H1 (cell line): ENCODE data around the gene ZFP82. TPM values are rescaled to one million over a fixed set of nuclear protein-coding genes. Genes with fewer than 3 reads are reported as not detected.
A peak's percentile ranks its signal among the peaks of the same experiment; 100 is the strongest.

ENCODE experiments used
- CEBPB ChIP-seq: IDR thresholded peaks from 2 replicates; pipeline ENCODE4 v1.6.1; 2012; ENCODE audit warnings: low read depth, low read length
- CHD2 ChIP-seq: IDR thresholded peaks from 2 replicates; pipeline ENCODE4 v1.6.1; 2012; ENCODE audit warnings: low read length, improper control_type of control experiment
- EGR1 ChIP-seq: IDR thresholded peaks from 2 replicates; pipeline ENCODE4 v1.6.1; 2011; ENCODE audit warnings: low read depth, low read length, borderline replicate concordance
- HDAC6 ChIP-seq: IDR thresholded peaks from one replicate; pipeline ENCODE4 v1.7.1; 2012; ENCODE audit warnings: low read depth, mild to moderate bottlenecking, inconsistent platforms, low read length, moderate library complexity
- NANOG ChIP-seq: IDR thresholded peaks from 2 replicates; pipeline ENCODE4 v1.6.1; 2011; ENCODE audit warnings: low read length, low read depth, mild to moderate bottlenecking, inconsistent platforms; ENCODE audit not compliant: insufficient read depth, poor library complexity, severe bottlenecking
- POLR2AphosphoS5 ChIP-seq: IDR thresholded peaks from 2 replicates; pipeline ENCODE4 v1.6.1; 2011; ENCODE audit warnings: low read depth, low read length
- RAD21 ChIP-seq, 2 experiments: IDR thresholded peaks in 1 of 2; conservative IDR thresholded peaks in 1 of 2; 2 replicates each; pipeline ENCODE4 v1.6.1; 2011; ENCODE audit warnings: low read depth in 2 of 2, low read length in 2 of 2, improper control_type of control experiment in 1 of 2, inconsistent platforms in 1 of 2, mild to moderate bottlenecking in 1 of 2, moderate library complexity in 1 of 2
- RNF2 ChIP-seq: fragments of 200-900, 300-1000 bp; sonication (generic); IDR thresholded peaks from 2 replicates; pipeline ENCODE4 v1.7.1; 2016; ENCODE audit warnings: borderline replicate concordance, low read depth, mild to moderate bottlenecking, antibody characterized with exemption, low read length; ENCODE audit not compliant: poor library complexity, severe bottlenecking; ENCODE audit errors: missing control alignments
- SP2 ChIP-seq: IDR thresholded peaks from 2 replicates; pipeline ENCODE4 v1.6.1; 2012; ENCODE audit warnings: mild to moderate bottlenecking, low read length, inconsistent platforms
- polyA plus RNA-seq, 7 experiments: library from polyadenylated mRNA; depleted of rRNA in 3 of 7; stranded (reverse) in 5 of 7; unstranded in 2 of 7; fragments of >200 nt in 5 of 7; fragments of 200-250 nt in 2 of 7; gene quantifications; 1 replicate in 5 of 7; 2 replicates in 1 of 7; 4 replicates in 1 of 7; pipeline versions ENCODE4 v1.2.1 to v1.2.3, GENCODE V29; 2011 to 2013; ENCODE audit warnings: missing spikeins in 2 of 7, mixed read lengths in 2 of 7
- total RNA-seq: library from RNA; stranded (reverse); fragmentation: NEBNext Ultra II Directional; extraction: Animal tissue kit (Norgen Biotek cat#: 25700); gene quantifications from 2 replicates; pipeline ENCODE4 v1.2.1, GENCODE V29; 2021
- TF ChIP-seq, protein P1 (sequence below): IDR thresholded peaks from 2 replicates; pipeline ENCODE4 v1.6.1; 2012; ENCODE audit warnings: inconsistent platforms
- TF ChIP-seq, protein P2 (sequence below): IDR thresholded peaks from 2 replicates; pipeline ENCODE4 v1.6.1; 2012; ENCODE audit warnings: low read length, inconsistent platforms

ZFP82 gene
- total and polyA plus RNA-seq, 2 of the 8 experiments (the other 6 are each of a cell fraction or from before 2014, with no cell fraction given): 4.8 to 16.5 TPM

DNA sequence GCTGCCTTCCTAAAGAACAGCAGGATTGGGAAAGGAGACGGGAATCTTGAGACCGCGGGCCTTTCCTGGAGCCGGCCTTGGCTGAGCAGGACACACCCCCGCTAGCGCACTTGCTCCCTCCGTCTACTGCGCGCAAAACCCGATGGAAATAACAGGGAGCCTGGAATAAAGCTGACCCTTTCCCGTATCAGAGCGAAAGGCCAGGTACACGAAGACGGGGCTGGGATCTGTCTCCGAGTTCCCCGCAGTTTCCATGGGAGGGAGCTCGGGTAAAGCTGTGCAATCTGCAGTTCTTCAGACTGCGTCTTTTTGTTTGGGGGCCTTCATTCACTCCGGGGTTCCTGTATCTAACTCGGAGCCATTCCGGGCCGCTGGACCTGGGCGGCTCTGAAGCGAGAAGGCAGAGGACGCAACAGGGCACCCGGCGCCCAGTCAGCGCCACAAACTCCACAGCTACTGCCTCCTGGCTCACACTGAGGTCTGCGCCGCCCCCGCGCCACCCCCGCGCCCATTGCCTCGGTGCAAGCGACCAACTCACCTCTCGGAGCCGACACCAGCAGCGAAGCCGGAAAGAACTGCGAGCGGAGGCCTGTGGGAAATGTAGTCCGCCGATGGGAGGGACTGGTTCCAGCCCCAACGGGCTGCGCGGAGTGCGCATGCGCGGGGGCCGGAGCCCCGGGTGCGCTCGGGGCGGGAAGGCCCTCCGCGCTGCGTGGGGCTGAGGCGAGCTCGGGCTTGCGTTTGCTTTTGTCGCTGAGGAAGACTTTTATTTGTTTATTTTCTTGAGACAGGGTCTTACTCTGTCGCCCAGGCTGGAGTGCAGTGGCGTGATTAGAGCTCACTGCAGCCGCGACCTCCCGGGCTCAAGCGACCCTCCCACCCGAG, 39.6 kb downstream of the ZFP82 start, which contains the start of gene ZFP14 (continued):
- TF ChIP-seq, protein P1, sequence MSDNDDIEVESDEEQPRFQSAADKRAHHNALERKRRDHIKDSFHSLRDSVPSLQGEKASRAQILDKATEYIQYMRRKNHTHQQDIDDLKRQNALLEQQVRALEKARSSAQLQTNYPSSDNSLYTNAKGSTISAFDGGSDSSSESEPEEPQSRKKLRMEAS: peak; percentile 34; the same call in 1 of the 2 replicates
- TF ChIP-seq NANOG (no peak), SP2 (no peak), HDAC6 (no peak), POLR2AphosphoS5 (no peak), RNF2 (no peak), EGR1 (peak; percentile 99), CEBPB (no peak), RAD21 (IDR thresholded peaks at IDR 0.05 in 1 of 2, conservative IDR thresholded peaks at IDR 0.05 in 1 of 2; ENCODE audit: low read depth in 2 of 2, low read length in 2 of 2) (peak; percentile 39 to 51), CHD2 (no peak)
- TF ChIP-seq, protein P2, sequence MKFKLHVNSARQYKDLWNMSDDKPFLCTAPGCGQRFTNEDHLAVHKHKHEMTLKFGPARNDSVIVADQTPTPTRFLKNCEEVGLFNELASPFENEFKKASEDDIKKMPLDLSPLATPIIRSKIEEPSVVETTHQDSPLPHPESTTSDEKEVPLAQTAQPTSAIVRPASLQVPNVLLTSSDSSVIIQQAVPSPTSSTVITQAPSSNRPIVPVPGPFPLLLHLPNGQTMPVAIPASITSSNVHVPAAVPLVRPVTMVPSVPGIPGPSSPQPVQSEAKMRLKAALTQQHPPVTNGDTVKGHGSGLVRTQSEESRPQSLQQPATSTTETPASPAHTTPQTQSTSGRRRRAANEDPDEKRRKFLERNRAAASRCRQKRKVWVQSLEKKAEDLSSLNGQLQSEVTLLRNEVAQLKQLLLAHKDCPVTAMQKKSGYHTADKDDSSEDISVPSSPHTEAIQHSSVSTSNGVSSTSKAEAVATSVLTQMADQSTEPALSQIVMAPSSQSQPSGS: no peak
